GM21576 (cell line): Measurements from ENCODE around the gene PHACTR2.
"Not testable (repeated sequence)": the region's sequence is repeated elsewhere in the genome, so short reads cannot be mapped to it uniquely, and the experiment has no call there.

Source experiments
- ATAC-seq: cut with Tn5 transposase; IDR thresholded peaks from one replicate; pipeline ENCODE4 v1.9.1; 2021; ENCODE audit warnings: mild to moderate bottlenecking, moderate library complexity; ENCODE audit not compliant: unreplicated experiment

Gene PHACTR2

DNA sequence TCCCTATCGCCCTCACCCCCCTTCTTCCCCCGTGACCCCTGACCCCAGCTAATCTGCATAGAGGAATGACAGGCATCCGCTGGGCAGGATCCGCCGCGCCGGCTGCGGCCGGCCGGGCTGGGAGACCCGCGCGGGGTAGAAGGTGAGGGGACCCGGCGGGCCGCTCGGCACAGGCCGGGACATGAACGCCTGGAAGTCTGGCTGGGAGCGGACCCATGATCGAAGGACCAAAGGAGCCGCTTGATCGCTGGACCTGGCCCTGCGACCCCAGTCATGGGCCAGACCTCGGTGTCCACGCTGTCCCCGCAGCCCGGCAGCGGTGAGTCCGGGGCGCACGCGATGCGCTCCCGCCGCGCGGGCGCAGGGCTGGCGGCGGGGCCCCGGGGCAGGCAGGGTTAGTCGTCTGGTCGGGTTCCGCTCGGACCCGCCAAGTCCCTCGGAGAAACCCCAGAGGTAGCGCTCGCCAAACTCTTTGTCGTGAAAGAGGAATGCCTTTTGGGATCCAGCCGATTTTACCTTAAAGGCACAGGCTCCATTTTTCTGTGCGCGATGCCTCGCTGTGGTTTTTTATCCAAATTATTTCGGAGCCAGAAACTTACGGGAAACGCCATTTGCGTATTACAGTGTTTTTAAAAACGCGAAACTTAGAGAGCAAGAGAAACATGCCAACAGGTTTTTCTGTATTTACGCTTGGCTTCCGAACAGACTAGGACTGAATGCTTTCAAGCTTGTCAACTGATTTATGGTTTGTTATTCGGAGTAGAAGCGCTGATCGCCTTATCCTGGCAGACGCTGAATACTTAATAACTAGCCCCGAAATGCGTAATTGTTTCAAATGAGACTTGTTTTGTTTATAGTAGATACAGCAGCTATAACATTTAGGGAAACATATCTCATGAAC lies at the start of gene PHACTR2:
Gene PHACTR2 (plus strand): TSS at position 75 of the 901 bp plus-strand sequence. CDS start 199 bp downstream, at position 274.
- ATAC-seq: no peak

DNA sequence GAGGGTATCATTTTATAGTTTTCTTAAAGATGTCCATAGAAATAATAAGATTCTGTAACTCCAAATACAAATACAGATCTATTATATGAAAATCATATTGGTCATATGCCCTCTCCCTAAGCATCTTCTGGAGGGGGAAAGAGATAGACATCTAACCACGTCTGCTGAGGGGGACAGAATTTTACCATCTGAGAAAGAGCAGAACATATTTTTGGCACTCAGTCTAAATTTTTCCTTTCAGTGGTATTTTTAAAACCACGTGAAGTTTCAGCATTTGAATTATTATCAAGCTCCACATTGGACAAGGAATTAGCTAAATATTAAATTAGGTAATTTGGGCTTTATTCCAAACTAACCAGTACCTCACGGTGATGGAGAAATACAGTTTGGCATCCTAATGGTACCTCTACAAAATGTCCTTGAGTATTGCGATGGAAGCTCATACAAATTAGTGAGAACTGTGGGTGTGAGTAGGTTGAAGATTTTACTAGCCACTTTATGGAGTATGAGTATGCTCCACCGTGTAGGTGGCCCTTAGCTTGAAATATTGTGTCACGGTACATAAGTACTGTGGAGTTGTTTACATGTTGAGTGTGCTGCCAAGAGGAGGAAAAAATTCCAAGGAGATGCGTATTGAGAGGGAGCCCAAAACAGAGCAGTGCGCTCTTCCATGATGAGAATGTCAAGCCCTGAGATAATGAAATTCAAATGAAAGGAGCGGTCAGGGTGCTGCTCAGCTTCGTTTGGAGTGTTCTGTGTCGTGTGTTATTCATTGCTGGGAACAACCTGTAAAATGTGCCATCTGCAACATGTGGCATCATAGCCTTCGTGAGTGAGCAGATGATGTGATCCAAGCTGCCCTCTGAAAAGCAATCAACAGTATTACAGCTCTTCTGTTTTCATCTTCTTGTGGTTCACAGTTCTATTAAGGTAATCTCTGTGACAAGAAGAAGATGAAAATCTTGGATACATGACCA lies 48.4 kb upstream of the PHACTR2 start:
- no peak for ATAC-seq

- not testable (repeated sequence) for ATAC-seq
Observed at GRCh38 chr6:143631196-143631595, 46.6 kb upstream of the PHACTR2 start.

GRCh38 chr6:143632894-143633293 lies 44.9 kb upstream of the PHACTR2 start:
- no peak for ATAC-seq

DNA sequence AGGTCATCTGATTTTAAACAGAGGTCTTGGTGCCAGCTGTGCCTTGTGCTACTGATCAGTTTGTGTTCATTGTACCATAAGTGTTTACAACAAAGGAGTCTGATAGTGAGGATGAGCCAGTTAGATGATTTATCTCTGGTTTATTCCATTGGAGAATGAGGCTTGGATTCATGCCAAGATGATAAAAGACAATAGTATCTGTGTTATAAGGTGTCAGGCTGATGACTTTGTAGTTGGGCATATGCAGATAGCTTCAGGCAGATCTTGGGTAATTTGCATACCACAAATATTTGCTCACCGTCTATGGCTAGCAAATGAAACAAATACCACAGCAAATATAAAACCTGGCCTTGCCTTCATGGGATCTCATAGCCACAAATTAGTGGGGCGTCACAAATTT lies 43.3 kb upstream of the PHACTR2 start:
- no peak for ATAC-seq

- no peak for ATAC-seq
Observed at GRCh38 chr6:143637691-143638090, 40.1 kb upstream of the PHACTR2 start.

DNA sequence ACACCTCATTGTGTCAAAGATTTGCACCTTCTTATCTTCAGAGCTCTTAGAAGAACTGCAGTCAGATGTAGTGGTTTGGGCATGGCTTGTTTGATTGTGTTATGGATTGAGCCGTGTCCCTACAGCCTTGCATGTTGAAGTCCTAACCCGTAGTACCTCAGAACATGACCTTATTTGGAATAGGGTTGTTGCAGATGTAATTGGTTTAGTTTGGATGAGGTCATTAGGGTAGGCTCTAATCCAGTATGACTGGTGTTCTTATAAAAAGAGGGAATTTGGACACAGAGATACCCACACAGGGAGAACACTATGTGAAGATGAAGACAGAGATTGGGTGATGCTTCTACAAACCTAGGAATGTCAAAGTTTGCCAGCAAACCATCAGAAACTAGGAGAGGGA lies 35.4 kb upstream of the PHACTR2 start:
- no peak for ATAC-seq

- ATAC-seq: peak; percentile 63
Observed at GRCh38 chr6:143647191-143647590, 30.6 kb upstream of the PHACTR2 start.

DNA sequence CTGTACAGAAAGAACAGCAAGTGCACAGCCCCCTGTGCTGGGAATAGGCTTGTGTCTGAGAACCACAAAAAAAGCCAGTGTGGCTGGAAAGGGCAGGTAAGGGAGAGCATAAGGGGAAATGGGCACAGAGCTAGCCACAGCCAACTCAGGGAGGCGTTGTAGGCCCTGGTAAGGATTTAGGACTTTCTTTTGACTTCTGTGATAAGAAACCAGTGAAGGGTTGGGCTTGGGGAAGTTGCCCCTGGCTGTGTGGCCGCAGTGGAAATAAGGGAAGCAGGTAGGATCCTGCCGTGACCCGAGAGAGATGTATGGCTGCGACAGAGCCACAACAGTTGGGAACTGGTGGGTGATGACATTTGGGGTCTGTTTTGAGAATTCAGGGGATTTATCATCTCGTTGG lies 30.0 kb upstream of the PHACTR2 start:
- ATAC-seq: no peak

- not testable (repeated sequence) for ATAC-seq
Observed at GRCh38 chr6:143649319-143649718, 28.4 kb upstream of the PHACTR2 start.

DNA sequence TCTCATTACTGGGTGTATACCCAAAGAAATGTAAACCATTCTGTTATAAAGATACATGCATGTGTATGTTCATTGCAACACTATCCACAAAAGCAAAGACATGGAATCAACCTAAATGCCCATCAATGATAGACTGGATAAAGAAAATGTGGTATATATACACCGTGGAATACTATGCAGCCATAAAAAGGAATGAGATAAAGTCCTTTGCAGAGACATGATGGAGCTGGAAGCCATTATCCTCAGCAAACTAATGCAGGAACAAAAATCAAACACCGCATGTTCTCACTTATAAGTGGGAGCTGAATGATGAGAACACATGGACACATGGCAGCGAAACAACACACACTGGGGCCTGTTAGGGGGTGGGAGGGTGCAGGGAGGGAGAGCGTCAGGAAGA lies 26.4 kb upstream of the PHACTR2 start:
- ATAC-seq: not testable (repeated sequence)

GRCh38 chr6:143652841-143653331 lies 24.9 kb upstream of the PHACTR2 start:
- no peak for ATAC-seq

GRCh38 chr6:143655541-143655940 lies 22.2 kb upstream of the PHACTR2 start:
- ATAC-seq: no peak

- no peak for ATAC-seq
Observed at GRCh38 chr6:143656026-143656425, 21.7 kb upstream of the PHACTR2 start.

DNA sequence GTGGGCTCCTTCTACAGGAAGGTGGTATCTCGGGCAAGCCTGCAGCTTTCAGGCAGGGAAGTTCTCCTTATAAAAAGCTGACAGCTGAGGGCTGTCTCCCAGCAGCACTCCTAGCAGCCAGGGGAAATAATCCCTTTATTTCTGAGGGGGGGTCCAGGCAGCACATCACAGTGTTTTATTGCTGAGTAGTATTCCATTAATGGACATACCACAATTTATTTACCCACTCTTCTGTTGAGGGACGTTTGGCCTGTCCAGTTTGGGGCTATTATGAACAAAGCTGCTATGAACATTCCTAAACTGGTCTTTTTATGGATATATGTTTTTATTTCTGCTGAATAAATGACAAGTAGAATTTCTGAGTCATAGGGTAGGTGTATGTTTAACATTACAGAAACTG lies 20.0 kb upstream of the PHACTR2 start:
- no peak for ATAC-seq

DNA sequence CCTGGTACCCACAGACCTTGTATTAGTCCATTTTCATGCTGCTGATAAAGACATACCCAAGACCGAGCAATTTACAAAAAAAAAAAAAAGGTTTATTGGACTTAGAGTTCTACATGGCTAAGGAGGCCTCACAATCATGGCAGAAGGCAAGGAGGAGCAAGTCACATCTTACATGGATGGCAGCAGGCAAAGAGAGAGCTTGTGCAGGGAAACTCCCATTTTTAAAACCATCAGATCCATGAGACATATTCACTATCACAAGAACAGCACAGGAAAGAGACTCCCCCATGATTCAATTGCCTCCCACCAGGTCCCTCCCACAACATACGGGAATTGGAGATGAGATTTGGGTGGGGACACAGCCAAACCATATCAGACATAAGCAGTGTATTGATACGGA lies 17.6 kb upstream of the PHACTR2 start:
- ATAC-seq: not testable (repeated sequence)

- no peak for ATAC-seq
Observed at GRCh38 chr6:143664171-143664570, 13.6 kb upstream of the PHACTR2 start.

DNA sequence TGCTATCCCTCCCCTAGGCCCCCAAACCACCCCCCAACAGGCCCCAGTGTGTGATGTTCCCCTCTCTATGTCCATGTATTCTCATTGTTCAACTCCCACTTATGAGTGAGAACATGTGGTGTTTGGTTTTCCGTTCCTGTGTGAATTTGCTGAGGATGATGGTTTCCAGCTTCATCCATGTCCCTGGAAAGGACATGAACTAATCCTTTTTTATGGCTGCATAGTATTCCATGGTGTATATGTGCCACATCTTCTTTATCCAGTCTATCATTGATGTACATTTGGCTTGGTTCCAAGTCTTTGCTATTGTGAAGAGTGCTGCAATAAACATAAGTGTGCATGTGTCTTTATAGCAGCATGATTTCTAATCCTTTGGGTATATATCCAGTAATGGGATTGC lies 11.8 kb upstream of the PHACTR2 start:
- ATAC-seq: not testable (repeated sequence)

GRCh38 chr6:143669483-143669882 lies 8.3 kb upstream of the PHACTR2 start:
- ATAC-seq: not testable (repeated sequence)

DNA sequence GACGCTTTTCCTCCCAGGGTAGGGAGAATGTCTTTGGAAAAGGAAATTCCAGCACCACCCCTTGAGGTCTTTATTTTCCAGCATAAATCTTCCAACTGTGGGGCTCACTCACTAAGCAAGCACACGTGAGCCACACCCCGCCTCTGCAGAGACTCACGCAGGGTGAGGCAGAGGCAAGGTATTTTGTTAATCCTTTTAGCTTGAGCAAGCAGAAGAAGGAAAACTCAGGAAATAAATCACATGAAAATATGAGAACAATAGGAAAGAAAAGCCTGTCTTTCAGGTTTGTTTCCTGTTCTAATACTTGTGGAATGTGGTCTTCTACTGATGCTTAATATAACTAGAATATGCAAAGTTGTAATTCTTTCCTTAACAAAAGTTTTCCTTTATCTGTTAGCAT lies 4.1 kb upstream of the PHACTR2 start:
- no peak for ATAC-seq
